Measurements from ENCODE around the gene ACSL3.
"Not testable (repeated sequence)": the region's sequence is repeated elsewhere in the genome, so short reads cannot be mapped to it uniquely, and the experiment has no call there.

The ACSL3 gene

GRCh38 chr2:222916229-222917197, 55.7 kb downstream of the ACSL3 start:
- DNase-seq (ENCODE audit: low spot score), result no peak

GRCh38 chr2:222917212-222917611, 56.4 kb downstream of the ACSL3 start:
- not testable (repeated sequence) for DNase-seq (ENCODE audit: low spot score)

More at GRCh38 chr2:222916229-222917197, 55.7 kb downstream of the ACSL3 start:
- TF ChIP-seq CTCF (IDR thresholded peaks at IDR 0.05; ENCODE audit: extremely low read depth, missing control alignments), result no peak

- no peak for DNase-seq (ENCODE audit: low spot score)
- TF ChIP-seq CTCF (IDR thresholded peaks at IDR 0.05; ENCODE audit: extremely low read depth, missing control alignments), result no peak
These were observed 59.1 kb downstream of the ACSL3 start for GRCh38 chr2:222919841-222920526.

GRCh38 chr2:222920657-222921186, 59.9 kb downstream of the ACSL3 start:
- no peak for DNase-seq (ENCODE audit: low spot score)

GRCh38 chr2:222922019-222922800, 61.4 kb downstream of the ACSL3 start:
- no peak for TF ChIP-seq CTCF (IDR thresholded peaks at IDR 0.05; ENCODE audit: extremely low read depth, missing control alignments)
- DNase-seq (ENCODE audit: low spot score), result no peak

More at GRCh38 chr2:222920657-222921186, 59.9 kb downstream of the ACSL3 start:
- no peak for TF ChIP-seq CTCF (IDR thresholded peaks at IDR 0.05; ENCODE audit: extremely low read depth, missing control alignments)

- DNase-seq (ENCODE audit: low spot score), result no peak
- TF ChIP-seq CTCF (IDR thresholded peaks at IDR 0.05; ENCODE audit: extremely low read depth, missing control alignments), result no peak
These were observed 66.1 kb downstream of the ACSL3 start for GRCh38 chr2:222926915-222927314.

GRCh38 chr2:222927600-222927999, 66.8 kb downstream of the ACSL3 start:
- no peak for TF ChIP-seq CTCF (IDR thresholded peaks at IDR 0.05; ENCODE audit: extremely low read depth, missing control alignments)
- no peak for DNase-seq (ENCODE audit: low spot score)
